K562 (cell line): ENCODE data around the gene PTGIS. TPM values are rescaled to one million over a fixed set of nuclear protein-coding genes. Genes with fewer than 3 reads are reported as not detected.

ENCODE experiments used
- BDP1 ChIP-seq: IDR thresholded peaks from 3 replicates; pipeline ENCODE4 v1.6.1; 2011; ENCODE audit not compliant: insufficient read length, insufficient read depth
- BRD4 ChIP-seq: fragments of 200-600 bp; sonication (generic); IDR thresholded peaks from 2 replicates; pipeline ENCODE4 v1.6.1; 2017; ENCODE audit warnings: inconsistent platforms
- CHAMP1 ChIP-seq: fragments of 450-650 bp; IDR thresholded peaks from 2 replicates; pipeline ENCODE4 v1.6.1; 2016; ENCODE audit warnings: mild to moderate bottlenecking
- EP400 ChIP-seq: fragments of 450-650 bp; IDR thresholded peaks from 2 replicates; pipeline ENCODE4 v1.6.1; 2017; ENCODE audit warnings: antibody characterized with exemption, mild to moderate bottlenecking, moderate library complexity
- FOXK2 ChIP-seq, 2 experiments: fragments of 450-650 bp; IDR thresholded peaks in 1 of 2; conservative IDR thresholded peaks in 1 of 2; 2 replicates each; pipeline ENCODE4 v1.6.1; 2016; ENCODE audit warnings: low read depth in 2 of 2, mild to moderate bottlenecking in 1 of 2
- THRB ChIP-seq: fragments of 450-650 bp; formaldehyde crosslinking; conservative IDR thresholded peaks from 2 replicates; pipeline ENCODE4 v1.4.0; 2022; ENCODE audit warnings: mild to moderate bottlenecking, missing genetic modification characterization
- polyA plus RNA-seq, 8 experiments: library from polyadenylated mRNA; depleted of rRNA in 4 of 8; stranded (reverse) in 5 of 8; unstranded in 3 of 8; fragments of >200 nt; fragmentation: Nextera tagmentation in 2 of 8; fragmentation: Illumina TruSeq in 1 of 8; extraction: Ambion mirVana in 2 of 8; extraction: Trizol in 1 of 8; gene quantifications; 2 replicates each; pipeline versions ENCODE4 v1.2.1 to v1.2.3, GENCODE V29; 2011 to 2014; ENCODE audit warnings: inconsistent platforms in 1 of 8, missing spikeins in 1 of 8
- total RNA-seq, 7 experiments: library from RNA; depleted of rRNA in 6 of 7; stranded (reverse); fragments of >200 nt in 6 of 7; fragmentation: Illumina TruSeq in 2 of 7; extraction: Trizol in 2 of 7; gene quantifications; 2 replicates each; pipeline versions ENCODE4 v1.2.1 to v1.2.3, GENCODE V29; 2011 to 2021; ENCODE audit warnings: low replicate concordance in 1 of 7

PTGIS gene
- total and polyA plus RNA-seq, 9 of the 15 experiments (the other 6 are each of a cell fraction or from before 2014, with no cell fraction given), result not detected

- TF ChIP-seq CHAMP1, result no peak; the same call in 1 of the 2 replicates
- peak; percentile 63; the same call in 1 of the 2 replicates for TF ChIP-seq EP400
- peak in 1 of 2 experiments; percentile 5; a peak in 1 of 4 replicates for TF ChIP-seq FOXK2 (conservative IDR thresholded peaks at IDR 0.05 in 1 of 2, IDR thresholded peaks at IDR 0.05 in 1 of 2; ENCODE audit: low read depth in 2 of 2)
- no peak for TF ChIP-seq BDP1
- no peak for TF ChIP-seq THRB (CRISPR knock-in tag)
- no peak for TF ChIP-seq BRD4
Measured at GRCh38 chr20:49610691-49611538, 43.0 kb upstream of the PTGIS start (continued).
